DND-41 (cell line): ENCODE measurements around the gene GAPDH.
"Not testable (repeated sequence)": the region's sequence is repeated elsewhere in the genome, so short reads cannot be mapped to it uniquely, and the experiment has no call there.

ENCODE experiments used
- ATAC-seq: fragments of 200-7000 bp; cut with Tn5 transposase; 3 replicates; pipeline ENCODE4 v1.9.1; 2021; ENCODE audit warnings: low read depth; ENCODE audit not compliant: insufficient read depth
- DNase-seq: peaks from one replicate; pipeline ENCODE4 v3.0.0-alpha.2; 2020
- H2AFZ ChIP-seq: 2 replicates; pipeline ENCODE4 v1.6.0; 2012; ENCODE audit warnings: low read depth, low read length
- H3K27ac ChIP-seq: 2 replicates; pipeline ENCODE4 v1.5.1; 2012; ENCODE audit warnings: low read length, inconsistent platforms
- H3K27me3 ChIP-seq: fragments of 200-600 bp; sonication (generic); 2 replicates; pipeline ENCODE4 v1.6.0; 2012; ENCODE audit warnings: low read length, mild to moderate bottlenecking, inconsistent platforms; ENCODE audit not compliant: insufficient read depth, poor library complexity
- H3K36me3 ChIP-seq: 2 replicates; pipeline ENCODE4 v1.5.1; 2012; ENCODE audit warnings: low read length, inconsistent platforms; ENCODE audit not compliant: insufficient read depth
- H3K4me1 ChIP-seq: 2 replicates; pipeline ENCODE4 v1.5.1; 2012; ENCODE audit warnings: mild to moderate bottlenecking, low read length; ENCODE audit not compliant: insufficient read depth
- H3K4me2 ChIP-seq: 2 replicates; pipeline ENCODE4 v1.6.0; 2012; ENCODE audit warnings: mild to moderate bottlenecking, moderate library complexity, low read length, inconsistent platforms; ENCODE audit not compliant: insufficient read depth
- H3K4me3 ChIP-seq, 2 experiments: fragments of 200-600 bp in 1 of 2; shearing (Covaris generic) in 1 of 2; 2 replicates each; pipeline ENCODE4 v1.5.1; 2012 to 2016; ENCODE audit warnings: inconsistent platforms in 2 of 2, low read length in 2 of 2, mild to moderate bottlenecking in 2 of 2, low read depth in 1 of 2, moderate library complexity in 1 of 2
- H3K79me2 ChIP-seq: 2 replicates; pipeline ENCODE4 v1.6.0; 2012; ENCODE audit warnings: low read length, inconsistent platforms; ENCODE audit not compliant: insufficient read depth
- H3K9ac ChIP-seq: 2 replicates; pipeline ENCODE4 v1.6.0; 2012; ENCODE audit warnings: low read depth, mild to moderate bottlenecking, inconsistent platforms, low read length, moderate library complexity
- H3K9me3 ChIP-seq: 2 replicates; pipeline ENCODE4 v1.5.1; 2012; ENCODE audit warnings: low read length, moderate library complexity, mild to moderate bottlenecking, inconsistent platforms; ENCODE audit not compliant: insufficient read depth, severe bottlenecking
- H4K20me1 ChIP-seq: 2 replicates; pipeline ENCODE4 v1.6.0; 2012; ENCODE audit warnings: low read length; ENCODE audit not compliant: insufficient read depth
- CTCF ChIP-seq: IDR thresholded peaks from 2 replicates; pipeline ENCODE4 v1.5.1; 2012; ENCODE audit warnings: borderline replicate concordance, low read length, moderate library complexity, mild to moderate bottlenecking; ENCODE audit not compliant: poor library complexity, severe bottlenecking; ENCODE audit errors: extremely low read depth
- EZH2 ChIP-seq: IDR thresholded peaks from 3 replicates; pipeline ENCODE4 v1.6.1; 2012; ENCODE audit warnings: borderline replicate concordance, low read depth, mild to moderate bottlenecking, moderate library complexity, low read length, inconsistent platforms; ENCODE audit not compliant: severe bottlenecking

The GAPDH gene

GRCh38 chr12:6535960-6536847, 1.9 kb downstream of the GAPDH start:
- Histone ChIP-seq H3K4me2 (peak overlapping the region; percentile 94), H3K36me3 (peaks cover 65% of the 10 kb centered on the region), H3K9me3 (no peaks in the 10 kb centered on the region), H3K79me2 (peaks cover 63% of the 10 kb centered on the region), H3K27ac (peak overlapping the region; percentile 99), H3K9ac (peak overlapping the region; percentile 98), H3K4me3 (peak overlapping the region; percentile 51 to 92), H3K27me3 (no peaks in the 10 kb centered on the region), H2AFZ (no peak overlapping the region), H4K20me1 (peaks cover 56% of the 10 kb centered on the region), H3K4me1 (peaks cover 85% of the 10 kb centered on the region)
- TF ChIP-seq CTCF, result peak; percentile 5
- TF ChIP-seq EZH2, result no peak
- DNase-seq, result no peak
- ATAC-seq, result no peak

GRCh38 chr12:6536894-6537579, 2.7 kb downstream of the GAPDH start:
- H3K79me2 ChIP-seq, result peaks cover 59% of the 10 kb centered on the region
- peak overlapping the region in 1 of 2 experiments; percentile 92; a peak in 3 of 4 replicates for H3K4me3 ChIP-seq
- no peak for ATAC-seq
- H3K27me3 ChIP-seq, result no peaks in the 10 kb centered on the region
- H3K4me1 ChIP-seq, result peaks cover 85% of the 10 kb centered on the region
- H3K36me3 ChIP-seq, result peaks cover 63% of the 10 kb centered on the region
- peak overlapping the region; percentile 99 for H3K27ac ChIP-seq
- H3K9ac ChIP-seq, result peak overlapping the region; percentile 98
- peak overlapping the region; percentile 94 for H3K4me2 ChIP-seq
- H4K20me1 ChIP-seq, result peaks cover 58% of the 10 kb centered on the region
- no peak overlapping the region for H2AFZ ChIP-seq
- no peaks in the 10 kb centered on the region for H3K9me3 ChIP-seq
- peak; percentile 33 for DNase-seq
- no peak for TF ChIP-seq CTCF
- TF ChIP-seq EZH2, result no peak

GRCh38 chr12:6537580-6538419, 3.5 kb downstream of the GAPDH start:
- Histone ChIP-seq H3K79me2 (peaks cover 51% of the 10 kb centered on the region), H3K4me2 (peak overlapping the region; percentile 94), H3K9ac (peak overlapping the region; percentile 98; the same call in 1 of the 2 replicates), H3K4me3 (peak overlapping the region in 1 of 2 experiments; percentile 92; a peak in 1 of 4 replicates), H3K4me1 (peaks cover 85% of the 10 kb centered on the region), H3K27ac (peak overlapping the region; percentile 50; the same call in 1 of the 2 replicates), H3K36me3 (peaks cover 64% of the 10 kb centered on the region), H4K20me1 (peaks cover 58% of the 10 kb centered on the region)
- not testable (repeated sequence) for H2AFZ ChIP-seq, H3K27me3 ChIP-seq, H3K9me3 ChIP-seq
- ATAC-seq (peak; percentile 7; the same call in 2 of the 3 replicates), DNase-seq (peak; percentile 88)
- TF ChIP-seq CTCF, result peak; percentile 78
